Endothelial cell of umbilical vein (primary cell): ENCODE results near the gene CNTRL. TPM values are rescaled to one million over a fixed set of nuclear protein-coding genes. Genes with fewer than 3 reads are reported as not detected.

Experiments
- BruUV-seq: library from RNA; stranded (reverse); fragments of 400-500 nt; replicated peaks from 2 replicates; lab custom pipeline; 2021; lab: Mats Ljungman, UMichigan
- CTCF ChIA-PET: fragments of 300-600, 350-600 bp; sonication (Branson Sonifier 250); formaldehyde crosslinking; loops from one replicate; lab custom pipeline; 2021; ENCODE audit warnings: antibody characterized with exemption, inconsistent platforms; lab: Charles Lee
- POLR2A ChIA-PET: fragments of 300-600, 350-600 bp; sonication (Branson Sonifier 250); formaldehyde crosslinking; loops from one replicate; lab custom pipeline; 2021; ENCODE audit warnings: antibody characterized with exemption, inconsistent platforms; lab: Charles Lee
- DNase-seq: peaks from one replicate; pipeline ENCODE4 v3.0.0-alpha.2; 2011; ENCODE audit warnings: low read depth, low spot score
- FAIRE-seq: peaks from 2 replicates; lab custom pipeline; 2011; peaks lifted over from hg19 to GRCh38; lab: Jason Lieb, UNC
- H2AFZ ChIP-seq: 2 replicates; pipeline ENCODE4 v1.6.0; 2012; ENCODE audit warnings: low read depth, low read length, control low read depth, inconsistent platforms
- H3K27ac ChIP-seq: 2 replicates; pipeline ENCODE4 v1.5.1; 2011; ENCODE audit warnings: low read depth, mild to moderate bottlenecking, control low read depth, low read length, moderate library complexity; ENCODE audit not compliant: insufficient read depth
- H3K27me3 ChIP-seq, 2 experiments: 2 replicates each; pipeline versions ENCODE4 v1.6.0 to v1.6.1; 2011; ENCODE audit warnings: low read length in 2 of 2, mixed read lengths in 1 of 2; ENCODE audit not compliant: control insufficient read depth in 2 of 2, insufficient read depth in 2 of 2
- H3K36me3 ChIP-seq, 2 experiments: 2 replicates in 1 of 2; 3 replicates in 1 of 2; pipeline ENCODE4 v1.5.1; 2011; ENCODE audit warnings: low read length in 2 of 2, mild to moderate bottlenecking in 1 of 2, moderate library complexity in 1 of 2; ENCODE audit not compliant: control insufficient read depth in 2 of 2, insufficient read depth in 2 of 2; ENCODE audit errors: extremely low read depth in 1 of 2
- H3K4me1 ChIP-seq: 3 replicates; pipeline ENCODE4 v1.5.1; 2011; ENCODE audit warnings: mild to moderate bottlenecking, low read length; ENCODE audit not compliant: control insufficient read depth, insufficient read depth; ENCODE audit errors: extremely low read depth
- H3K4me2 ChIP-seq: 2 replicates; pipeline ENCODE4 v1.6.1; 2011; ENCODE audit warnings: low read length, control low read depth, mixed read lengths; ENCODE audit not compliant: insufficient read depth
- H3K4me3 ChIP-seq, 3 experiments: fragments of 200-600 bp in 1 of 3; sonication (generic), shearing (Covaris generic) in 1 of 3; replicated peaks in 1 of 3; 2 replicates each; pipeline ENCODE4 v1.5.1; 2011 to 2016; ENCODE audit warnings: control low read depth in 3 of 3, low read length in 3 of 3, mild to moderate bottlenecking in 2 of 3, inconsistent platforms in 1 of 3, low read depth in 1 of 3, moderate library complexity in 1 of 3; ENCODE audit not compliant: insufficient read depth in 1 of 3
- H3K79me2 ChIP-seq: 2 replicates; pipeline ENCODE4 v1.6.0; 2012; ENCODE audit warnings: low read length, inconsistent platforms; ENCODE audit not compliant: control insufficient read depth, insufficient read depth
- H3K9ac ChIP-seq: replicated peaks from 2 replicates; pipeline ENCODE3; 2011; ENCODE audit warnings: low read length, control low read depth; ENCODE audit not compliant: insufficient read depth; ENCODE audit errors: extremely low read depth
- H3K9me1 ChIP-seq: replicated peaks from 3 replicates; pipeline ENCODE4 v1.6.0; 2011; ENCODE audit warnings: mild to moderate bottlenecking, low read length; ENCODE audit not compliant: control insufficient read depth, insufficient read depth; ENCODE audit errors: extremely low read depth
- H3K9me3 ChIP-seq: replicated peaks from 2 replicates; pipeline ENCODE4 v1.5.1; 2012; ENCODE audit warnings: low read length, inconsistent platforms; ENCODE audit not compliant: control insufficient read depth, insufficient read depth
- H4K20me1 ChIP-seq: replicated peaks from 2 replicates; pipeline ENCODE3; 2011; ENCODE audit warnings: mild to moderate bottlenecking, low read length; ENCODE audit not compliant: control insufficient read depth, insufficient read depth; ENCODE audit errors: extremely low read depth
- EZH2 ChIP-seq: IDR thresholded peaks from 2 replicates; pipeline ENCODE4 v1.6.1; 2012; ENCODE audit warnings: borderline replicate concordance, low read depth, mild to moderate bottlenecking, moderate library complexity, low read length, inconsistent platforms; ENCODE audit not compliant: severe bottlenecking
- FOS ChIP-seq: IDR thresholded peaks from 2 replicates; pipeline ENCODE4 v1.6.1; 2011; ENCODE audit warnings: mild to moderate bottlenecking, low read length, moderate library complexity, borderline replicate concordance; ENCODE audit not compliant: insufficient read depth
- GATA2 ChIP-seq: IDR thresholded peaks from 2 replicates; pipeline ENCODE4 v1.7.0; 2011; ENCODE audit warnings: low read depth, mild to moderate bottlenecking, moderate library complexity, mixed read lengths, low read length; ENCODE audit not compliant: insufficient read length, insufficient read depth
- JUN ChIP-seq: IDR thresholded peaks from 2 replicates; pipeline ENCODE4 v1.6.1; 2011; ENCODE audit warnings: borderline replicate concordance, low read depth; ENCODE audit not compliant: insufficient read length, insufficient read depth
- MAX ChIP-seq: IDR thresholded peaks from 2 replicates; pipeline ENCODE4 v1.6.1; 2011; ENCODE audit not compliant: insufficient read depth, insufficient read length
- MYC ChIP-seq: IDR thresholded peaks from one replicate; pipeline ENCODE4 v1.6.1; 2011; ENCODE audit warnings: mild to moderate bottlenecking, low read depth, low read length
- POLR2A ChIP-seq: IDR thresholded peaks from 2 replicates; pipeline ENCODE4 v1.6.1; 2012; ENCODE audit warnings: low read depth, mild to moderate bottlenecking, control low read depth, low read length
- POLR2AphosphoS5 ChIP-seq: IDR thresholded peaks from 2 replicates; pipeline ENCODE4 v1.6.1; 2012; ENCODE audit warnings: low read depth, mild to moderate bottlenecking, control low read depth, low read length, moderate library complexity; ENCODE audit not compliant: insufficient read depth
- dilution Hi-C: fragments of 300-500 bp; cut with MboI; formaldehyde crosslinking; loops from one replicate; pipeline ENCODE4 v1.15.0; 2019; ENCODE audit warnings: low sequenced_read_pairs; ENCODE audit not compliant: extremely low pct_ligation_motif_present
- intact Hi-C: fragments of 100-400 bp; cut with micrococcal nuclease; formaldehyde crosslinking; loops from one replicate; pipeline ENCODE4 v1.10.0; 2022
- polyA plus RNA-seq, 4 experiments: library from polyadenylated mRNA; depleted of rRNA in 3 of 4; stranded (reverse) in 3 of 4; unstranded in 1 of 4; fragments of >200 nt; gene quantifications; 2 replicates each; pipeline versions ENCODE4 v1.2.1 to v1.2.3, GENCODE V29; 2011 to 2012; ENCODE audit warnings: missing spikeins in 1 of 4
- total RNA-seq: library from RNA; stranded (reverse); gene quantifications from 2 replicates; pipeline ENCODE4 v1.2.3, GENCODE V29; 2021

The CNTRL gene
- total and polyA plus RNA-seq, 2 donors (not counting 3 experiments of a cell fraction or from before 2014, with no cell fraction given) = 6.1 to 21.8 TPM

- Histone ChIP-seq H3K79me2 (no peaks in the 10 kb centered on the region), H3K9me1 (no peaks in the 10 kb centered on the region), H3K27ac (no peak overlapping the region), H3K27me3 (no peaks in the 10 kb centered on the region), H3K4me1 (no peaks in the 10 kb centered on the region), H2AFZ (no peak overlapping the region), H3K36me3 (no peaks in the 10 kb centered on the region), H4K20me1 (no peaks in the 10 kb centered on the region), H3K4me3 (no peak overlapping the region), H3K9ac (no peak overlapping the region), H3K9me3 (no peaks in the 10 kb centered on the region), H3K4me2 (no peak overlapping the region)
- POLR2A ChIA-PET = no interaction called here
- DNase-seq = no peak
- intact Hi-C loops = no loop called here
- no TSS peak for BruUV-seq
- dilution Hi-C loops = no loop called here
- no peak for FAIRE-seq
- TF ChIP-seq JUN (no peak), FOS (no peak), POLR2AphosphoS5 (no peak), POLR2A (no peak), GATA2 (no peak), MAX (no peak), EZH2 (no peak), MYC (no peak)
- CTCF ChIA-PET = interaction anchor here (1.2 to 1.4 kb wide), 2 partner anchors 57 to 355 kb away, joined by 3 read pairs; no protein-coding TSS in a partner anchor
Observed at GRCh38 chr9:121038804-121039203, 36.0 kb upstream of the CNTRL start.

GRCh38 chr9:121048175-121048574, 26.6 kb upstream of the CNTRL start:
- Histone ChIP-seq H3K79me2 (no peaks in the 10 kb centered on the region), H3K4me2 (no peak overlapping the region), H4K20me1 (no peaks in the 10 kb centered on the region), H3K9me1 (no peaks in the 10 kb centered on the region), H2AFZ (no peak overlapping the region), H3K27ac (no peak overlapping the region), H3K4me1 (no peaks in the 10 kb centered on the region), H3K9me3 (no peaks in the 10 kb centered on the region), H3K4me3 (no peak overlapping the region), H3K36me3 (no peaks in the 10 kb centered on the region), H3K9ac (no peak overlapping the region), H3K27me3 (no peaks in the 10 kb centered on the region)
- no peak for DNase-seq
- FAIRE-seq = no peak
- no peak for TF ChIP-seq MYC
- ChIA-PET POLR2A (no interaction called here), CTCF (interaction anchor here (4.4 to 4.9 kb wide), 2 partner anchors 12 kb away, joined by 15 to 42 read pairs; no protein-coding TSS in a partner anchor)
- intact Hi-C loops (no loop called here), dilution Hi-C loops (no loop called here)
- BruUV-seq = no TSS peak
